Measurements from ENCODE around the gene CD2BP2. TPM values are rescaled to one million over a fixed set of nuclear protein-coding genes. Genes with fewer than 3 reads are reported as not detected.

The CD2BP2 gene
- total and polyA plus RNA-seq, 12 donors, result 27.5 to 95.8 (median 73.0) TPM

DNA sequence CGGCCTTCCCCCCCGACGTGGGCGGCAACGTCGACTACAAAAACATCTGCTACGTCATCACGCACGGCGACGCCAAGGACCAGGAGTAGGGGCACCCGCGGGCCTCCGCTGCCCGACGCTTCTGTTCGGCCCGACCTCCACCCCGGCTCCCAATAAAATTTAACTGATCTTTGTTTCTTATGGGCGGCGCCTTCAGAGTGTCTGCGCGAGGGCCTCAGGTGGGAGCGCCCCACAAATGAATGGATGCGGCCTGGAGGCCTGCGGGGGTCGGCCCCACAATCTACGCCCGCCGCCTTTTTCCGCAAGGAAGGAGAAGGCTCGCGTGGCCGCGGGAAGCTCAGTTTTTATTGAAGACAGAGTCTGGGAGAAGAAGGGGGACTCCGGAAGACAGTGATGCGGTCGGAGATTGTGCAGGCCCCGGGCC, 22.7 kb upstream of the CD2BP2 start:
- H3K4me3 ChIP-seq, result peak overlapping the region in 2 of 4 donors; percentile 48 to 76
- H3K9me3 ChIP-seq (replicated peaks in 1 of 3), result no peaks in the 10 kb centered on the region
- no peaks in the 10 kb centered on the region for H3K27me3 ChIP-seq
- peak; percentile 64 to 67 for TF ChIP-seq POLR2A (IDR thresholded peaks at IDR 0.05)
- TF ChIP-seq, protein P1, sequence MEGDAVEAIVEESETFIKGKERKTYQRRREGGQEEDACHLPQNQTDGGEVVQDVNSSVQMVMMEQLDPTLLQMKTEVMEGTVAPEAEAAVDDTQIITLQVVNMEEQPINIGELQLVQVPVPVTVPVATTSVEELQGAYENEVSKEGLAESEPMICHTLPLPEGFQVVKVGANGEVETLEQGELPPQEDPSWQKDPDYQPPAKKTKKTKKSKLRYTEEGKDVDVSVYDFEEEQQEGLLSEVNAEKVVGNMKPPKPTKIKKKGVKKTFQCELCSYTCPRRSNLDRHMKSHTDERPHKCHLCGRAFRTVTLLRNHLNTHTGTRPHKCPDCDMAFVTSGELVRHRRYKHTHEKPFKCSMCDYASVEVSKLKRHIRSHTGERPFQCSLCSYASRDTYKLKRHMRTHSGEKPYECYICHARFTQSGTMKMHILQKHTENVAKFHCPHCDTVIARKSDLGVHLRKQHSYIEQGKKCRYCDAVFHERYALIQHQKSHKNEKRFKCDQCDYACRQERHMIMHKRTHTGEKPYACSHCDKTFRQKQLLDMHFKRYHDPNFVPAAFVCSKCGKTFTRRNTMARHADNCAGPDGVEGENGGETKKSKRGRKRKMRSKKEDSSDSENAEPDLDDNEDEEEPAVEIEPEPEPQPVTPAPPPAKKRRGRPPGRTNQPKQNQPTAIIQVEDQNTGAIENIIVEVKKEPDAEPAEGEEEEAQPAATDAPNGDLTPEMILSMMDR (IDR thresholded peaks at IDR 0.05), result no peak
- DNase-seq, result peak; percentile 90 to 98 (median 94)
- H3K4me1 ChIP-seq (replicated peaks in 1 of 2), result peaks cover 9 to 18% of the 10 kb centered on the region in 2 donors
- intact Hi-C loops (cut with DNase I), result no loop called here
- H3K27ac ChIP-seq, result peak overlapping the region; percentile 98 to 100 (median 100)
- no peaks in the 10 kb centered on the region for H3K36me3 ChIP-seq (replicated peaks in 1 of 2)
- WGBS, 4 donors, result 0 to 17% (median 0%) methylated on average over 1 to 39 of the region's 39 CpGs

GRCh38 chr16:30377050-30377811, 22.1 kb upstream of the CD2BP2 start:
- WGBS, 4 donors, result 42 to 59% (median 45%) methylated on average over 22 to 29 of the region's 29 CpGs
- peak in 1 of 7 donors; percentile 42 for DNase-seq
- TF ChIP-seq, protein P1 (IDR thresholded peaks at IDR 0.05), result no peak
- no peak for TF ChIP-seq POLR2A (IDR thresholded peaks at IDR 0.05)
- peaks cover 9 to 18% of the 10 kb centered on the region in 2 donors for H3K4me1 ChIP-seq (replicated peaks in 1 of 2)
- no peaks in the 10 kb centered on the region for H3K36me3 ChIP-seq (replicated peaks in 1 of 2)
- H3K9me3 ChIP-seq (replicated peaks in 1 of 3), result no peaks in the 10 kb centered on the region
- intact Hi-C loops (cut with DNase I), result no loop called here
- peak overlapping the region in 2 of 4 donors; percentile 48 to 76 for H3K4me3 ChIP-seq
- H3K27me3 ChIP-seq, result no peaks in the 10 kb centered on the region
- H3K27ac ChIP-seq, result peak overlapping the region; percentile 98 to 100 (median 100)

GRCh38 chr16:30376461-30376902, 21.4 kb upstream of the CD2BP2 start:
- Histone ChIP-seq H3K36me3 (replicated peaks in 1 of 2) (no peaks in the 10 kb centered on the region), H3K27me3 (no peaks in the 10 kb centered on the region), H3K4me3 (no peak overlapping the region), H3K27ac (peak overlapping the region in 1 of 5 donors; percentile 100), H3K9me3 (replicated peaks in 1 of 3) (no peaks in the 10 kb centered on the region), H3K4me1 (replicated peaks in 1 of 2) (peaks cover 9 to 19% of the 10 kb centered on the region in 2 donors)
- no peak for TF ChIP-seq POLR2A (IDR thresholded peaks at IDR 0.05)
- TF ChIP-seq, protein P1 (IDR thresholded peaks at IDR 0.05), result no peak
- DNase-seq, result peak in 1 of 7 donors; percentile 29
- 82 to 91% (median 84%) methylated on average over 4 to 8 of the region's 8 CpGs for WGBS, 4 donors
- intact Hi-C loops (cut with DNase I), result no loop called here

DNA sequence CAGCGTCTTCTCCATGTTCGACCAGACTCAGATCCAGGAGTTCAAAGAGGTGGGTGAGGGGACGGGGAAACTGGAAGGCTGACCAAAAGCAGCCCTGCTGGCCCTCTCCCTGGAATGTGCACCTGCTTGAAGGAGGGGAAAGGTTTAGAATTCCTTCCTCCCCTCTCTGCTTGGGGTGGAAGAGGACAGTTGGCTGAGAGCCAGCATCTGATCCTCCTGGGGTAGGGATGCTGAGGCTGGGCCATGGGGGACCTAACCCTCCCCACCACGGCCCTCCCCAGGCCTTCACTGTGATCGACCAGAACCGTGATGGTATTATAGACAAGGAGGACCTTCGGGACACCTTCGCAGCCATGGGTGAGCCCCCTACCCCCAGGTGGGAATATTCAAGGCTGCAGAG, 20.8 kb upstream of the CD2BP2 start:
- H3K27ac ChIP-seq, result no peak overlapping the region
- H3K27me3 ChIP-seq, result no peaks in the 10 kb centered on the region
- no peak for DNase-seq
- no peaks in the 10 kb centered on the region for H3K36me3 ChIP-seq (replicated peaks in 1 of 2)
- intact Hi-C loops (cut with DNase I), result no loop called here
- H3K9me3 ChIP-seq (replicated peaks in 1 of 3), result no peaks in the 10 kb centered on the region
- TF ChIP-seq, protein P1 (IDR thresholded peaks at IDR 0.05), result no peak
- TF ChIP-seq POLR2A (IDR thresholded peaks at IDR 0.05), result no peak
- H3K4me1 ChIP-seq (replicated peaks in 1 of 2), result peaks cover 13 to 23% of the 10 kb centered on the region in 2 donors
- 88 to 97% (median 95%) methylated on average over 5 to 8 of the region's 8 CpGs for WGBS, 4 donors
- no peak overlapping the region for H3K4me3 ChIP-seq

Data from adrenal gland (tissue), 12 donors.